ENCODE results near the gene GPN2. TPM values are rescaled to one million over a fixed set of nuclear protein-coding genes. Genes with fewer than 3 reads are reported as not detected.

Gene GPN2
- total and polyA plus RNA-seq, 2 donors (not counting 1 experiment from before 2014, with no cell fraction given), result 15.2 to 43.5 TPM

DNA sequence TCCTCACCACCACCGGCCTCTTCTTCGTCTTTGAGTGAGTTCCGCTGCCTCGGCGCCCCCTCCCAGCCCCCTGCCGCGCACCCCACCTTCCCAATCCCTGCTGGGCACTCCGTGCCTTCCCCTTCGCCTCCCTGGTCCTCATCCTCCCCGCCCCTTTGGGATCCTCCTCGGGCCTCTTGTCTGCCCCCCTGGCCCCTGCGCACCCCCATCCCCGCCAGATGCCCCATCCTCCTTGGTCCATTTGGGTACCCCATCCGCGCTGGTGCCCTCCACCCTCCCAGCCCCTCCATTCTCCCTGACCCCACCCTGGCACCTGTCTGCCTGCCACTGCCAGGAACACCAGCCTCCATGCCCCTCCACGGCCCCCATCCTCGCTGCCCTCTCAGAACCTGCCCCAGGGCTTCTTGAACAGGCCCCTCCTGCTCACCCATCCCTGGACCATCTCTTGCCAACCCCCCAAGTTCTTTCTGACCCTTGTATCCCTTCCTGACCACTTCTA lies 62.9 kb downstream of the GPN2 start:
- peak overlapping the region; percentile 22 to 64 for H3K27ac ChIP-seq (ENCODE audit: low read length in 2 of 2)
- peaks cover 30 to 47% of the 10 kb centered on the region in 2 donors for H3K4me1 ChIP-seq (ENCODE audit: control insufficient read depth in 2 of 2, insufficient read depth in 2 of 2, low read length in 2 of 2)
- peaks cover 0 to 16% (median 4%) of the 10 kb centered on the region in 4 experiments for H3K27me3 ChIP-seq (replicated peaks in 1 of 4; ENCODE audit: control extremely low read depth in 1 of 4, control insufficient read depth in 3 of 4, insufficient read depth in 4 of 4, low read length in 3 of 4)
- H3K9ac ChIP-seq (ENCODE audit: low read length), result peak overlapping the region; percentile 65
- no peak for TF ChIP-seq EZH2 (IDR thresholded peaks at IDR 0.05; ENCODE audit: borderline replicate concordance, insufficient read depth, low read depth, low read length, poor library complexity, severe bottlenecking)
- TF ChIP-seq, protein P1, sequence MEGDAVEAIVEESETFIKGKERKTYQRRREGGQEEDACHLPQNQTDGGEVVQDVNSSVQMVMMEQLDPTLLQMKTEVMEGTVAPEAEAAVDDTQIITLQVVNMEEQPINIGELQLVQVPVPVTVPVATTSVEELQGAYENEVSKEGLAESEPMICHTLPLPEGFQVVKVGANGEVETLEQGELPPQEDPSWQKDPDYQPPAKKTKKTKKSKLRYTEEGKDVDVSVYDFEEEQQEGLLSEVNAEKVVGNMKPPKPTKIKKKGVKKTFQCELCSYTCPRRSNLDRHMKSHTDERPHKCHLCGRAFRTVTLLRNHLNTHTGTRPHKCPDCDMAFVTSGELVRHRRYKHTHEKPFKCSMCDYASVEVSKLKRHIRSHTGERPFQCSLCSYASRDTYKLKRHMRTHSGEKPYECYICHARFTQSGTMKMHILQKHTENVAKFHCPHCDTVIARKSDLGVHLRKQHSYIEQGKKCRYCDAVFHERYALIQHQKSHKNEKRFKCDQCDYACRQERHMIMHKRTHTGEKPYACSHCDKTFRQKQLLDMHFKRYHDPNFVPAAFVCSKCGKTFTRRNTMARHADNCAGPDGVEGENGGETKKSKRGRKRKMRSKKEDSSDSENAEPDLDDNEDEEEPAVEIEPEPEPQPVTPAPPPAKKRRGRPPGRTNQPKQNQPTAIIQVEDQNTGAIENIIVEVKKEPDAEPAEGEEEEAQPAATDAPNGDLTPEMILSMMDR (IDR thresholded peaks at IDR 0.05), result no peak
- H3K27me3 Mint-ChIP-seq, result peaks cover 7% of the 10 kb centered on the region
- no peak for DNase-seq
- no peaks in the 10 kb centered on the region for H3K9me3 ChIP-seq (ENCODE audit: control extremely low read depth in 1 of 3, control insufficient read depth in 2 of 3, insufficient read depth in 1 of 3, low read length in 2 of 3)
- H4K20me1 ChIP-seq (ENCODE audit: control insufficient read depth, insufficient read depth, low read length, poor library complexity, severe bottlenecking), result peaks cover 14% of the 10 kb centered on the region
- peak overlapping the region; percentile 99 for H3K4me2 ChIP-seq (replicated peaks; ENCODE audit: low read depth, low read length, poor library complexity, severe bottlenecking)
- ChIA-PET POLR2A (no interaction called here), CTCF (no interaction called here)
- intact Hi-C loops (cut with micrococcal nuclease), result no loop called here
- H2AFZ ChIP-seq (ENCODE audit: insufficient read depth, low read depth, low read length, poor library complexity, severe bottlenecking), result peak overlapping the region; percentile 56
- H3K4me1 Mint-ChIP-seq, result peaks cover 54% of the 10 kb centered on the region
- peaks cover 22% of the 10 kb centered on the region for H3K79me2 ChIP-seq (ENCODE audit: control insufficient read depth, insufficient read depth, low read length)
- H3K9me3 Mint-ChIP-seq (ENCODE audit: insufficient read depth), result no peaks in the 10 kb centered on the region
- H3K27ac Mint-ChIP-seq, result peak overlapping the region; percentile 84
- peak overlapping the region; percentile 48 to 89 (median 66) for H3K4me3 ChIP-seq (ENCODE audit: control extremely low read depth in 1 of 5, extremely low read depth in 1 of 5, insufficient read depth in 1 of 5, low read depth in 2 of 5, low read length in 4 of 5)
- H3K36me3 ChIP-seq (replicated peaks in 1 of 2; ENCODE audit: control extremely low read depth in 1 of 2, control insufficient read depth in 1 of 2, extremely low read depth in 1 of 2, insufficient read depth in 2 of 2, low read length in 1 of 2), result peaks cover 0 to 5% of the 10 kb centered on the region in 2 experiments
- 3% methylated on average over 14 of the region's 17 CpGs for WGBS (ENCODE audit: insufficient coverage)
- ATAC-seq (ENCODE audit: low read depth), result no peak
- H3K4me3 Mint-ChIP-seq, result peak overlapping the region; percentile 87

Measured in B cell (primary cell).